Activated naive CD8-positive, alpha-beta T cell treated with anti-CD3 and anti-CD28 coated beads, Interleukin-2, amount 50 U/mL, for 24 hours (primary cell): ENCODE results near the gene STPG2.
"Not testable (repeated sequence)": the region's sequence is repeated elsewhere in the genome, so short reads cannot be mapped to it uniquely, and the experiment has no call there.

Experiments
- ATAC-seq: fragments of 150-1000 bp; cut with Tn5 transposase; one replicate; pipeline ENCODE4 v1.10.0; 2021
- DNase-seq: peaks from one replicate; pipeline ENCODE4 v3.0.0; 2021
- H3K27ac Mint-ChIP-seq: one replicate; pipeline ENCODE4 v1.8.0; 2021; ENCODE audit warnings: mild to moderate bottlenecking, mixed read lengths
- H3K27me3 Mint-ChIP-seq: one replicate; pipeline ENCODE4 v1.8.0; 2021; ENCODE audit warnings: mixed read lengths
- H3K36me3 Mint-ChIP-seq: one replicate; pipeline ENCODE4 v1.8.0; 2021; ENCODE audit warnings: low read depth, mixed read lengths
- H3K4me1 Mint-ChIP-seq: one replicate; pipeline ENCODE4 v1.8.0; 2021; ENCODE audit warnings: mixed read lengths
- H3K4me3 Mint-ChIP-seq: one replicate; pipeline ENCODE4 v1.8.0; 2021; ENCODE audit warnings: mild to moderate bottlenecking, moderate library complexity, mixed read lengths
- H3K9me3 Mint-ChIP-seq: one replicate; pipeline ENCODE4 v1.8.0; 2021; ENCODE audit warnings: mixed read lengths

Gene STPG2

GRCh38 chr4:97633831-97634230, 509.4 kb downstream of the STPG2 start:
- H3K27me3 Mint-ChIP-seq, ATAC-seq, H3K27ac Mint-ChIP-seq: not testable (repeated sequence)

GRCh38 chr4:97627750-97628149, 515.5 kb downstream of the STPG2 start:
- ATAC-seq = no peak
- H3K36me3 Mint-ChIP-seq = no peaks in the 10 kb centered on the region
- H3K9me3 Mint-ChIP-seq = peaks cover 25% of the 10 kb centered on the region
- H3K27me3 Mint-ChIP-seq = no peaks in the 10 kb centered on the region
- H3K4me1 Mint-ChIP-seq = no peaks in the 10 kb centered on the region
- no peak for DNase-seq
- no peak overlapping the region for H3K4me3 Mint-ChIP-seq
- no peak overlapping the region for H3K27ac Mint-ChIP-seq

More at GRCh38 chr4:97633831-97634230, 509.4 kb downstream of the STPG2 start:
- H3K4me3 Mint-ChIP-seq, H3K36me3 Mint-ChIP-seq, H3K9me3 Mint-ChIP-seq, H3K4me1 Mint-ChIP-seq, DNase-seq: not testable (repeated sequence)

- H3K4me3 Mint-ChIP-seq = no peak overlapping the region
- H3K27ac Mint-ChIP-seq = no peak overlapping the region
- H3K36me3 Mint-ChIP-seq = no peaks in the 10 kb centered on the region
- no peak for DNase-seq
- no peaks in the 10 kb centered on the region for H3K27me3 Mint-ChIP-seq
- ATAC-seq = no peak
- peaks cover 34% of the 10 kb centered on the region for H3K9me3 Mint-ChIP-seq
- H3K4me1 Mint-ChIP-seq = no peaks in the 10 kb centered on the region
These were observed 519.1 kb downstream of the STPG2 start for GRCh38 chr4:97624204-97624603.

- H3K36me3 Mint-ChIP-seq = no peaks in the 10 kb centered on the region
These were observed 537.3 kb downstream of the STPG2 start for GRCh38 chr4:97605932-97606331.

GRCh38 chr4:97593248-97593647, 550.0 kb downstream of the STPG2 start:
- ATAC-seq (peak; percentile 15), DNase-seq (no peak)
- Mint-ChIP-seq H3K27me3 (no peaks in the 10 kb centered on the region), H3K4me3 (no peak overlapping the region), H3K36me3 (no peaks in the 10 kb centered on the region), H3K27ac (no peak overlapping the region), H3K4me1 (no peaks in the 10 kb centered on the region), H3K9me3 (peaks cover 30% of the 10 kb centered on the region)

More at GRCh38 chr4:97605932-97606331, 537.3 kb downstream of the STPG2 start:
- Mint-ChIP-seq H3K27ac (no peak overlapping the region), H3K9me3 (peaks cover 7% of the 10 kb centered on the region), H3K27me3 (no peaks in the 10 kb centered on the region), H3K4me3 (no peak overlapping the region), H3K4me1 (no peaks in the 10 kb centered on the region)
- DNase-seq (no peak), ATAC-seq (no peak)

- Mint-ChIP-seq H3K27ac (no peak overlapping the region), H3K36me3 (no peaks in the 10 kb centered on the region), H3K9me3 (peaks cover 12% of the 10 kb centered on the region), H3K4me1 (no peaks in the 10 kb centered on the region), H3K4me3 (no peak overlapping the region), H3K27me3 (no peaks in the 10 kb centered on the region)
- ATAC-seq = no peak
- DNase-seq = no peak
These were observed 553.0 kb downstream of the STPG2 start for GRCh38 chr4:97590266-97590665.

- no peak for DNase-seq
- no peak overlapping the region for H3K27ac Mint-ChIP-seq
- no peaks in the 10 kb centered on the region for H3K36me3 Mint-ChIP-seq
- H3K27me3 Mint-ChIP-seq = no peaks in the 10 kb centered on the region
- H3K4me1 Mint-ChIP-seq = no peaks in the 10 kb centered on the region
- peaks cover 11% of the 10 kb centered on the region for H3K9me3 Mint-ChIP-seq
- ATAC-seq = no peak
- no peak overlapping the region for H3K4me3 Mint-ChIP-seq
These were observed 553.6 kb downstream of the STPG2 start for GRCh38 chr4:97589481-97590196.

- H3K36me3 Mint-ChIP-seq = no peaks in the 10 kb centered on the region
- H3K4me3 Mint-ChIP-seq = no peak overlapping the region
- H3K27me3 Mint-ChIP-seq = no peaks in the 10 kb centered on the region
- H3K9me3 Mint-ChIP-seq = no peaks in the 10 kb centered on the region
- ATAC-seq (no peak), DNase-seq (no peak)
- H3K4me1 Mint-ChIP-seq = no peaks in the 10 kb centered on the region
- H3K27ac Mint-ChIP-seq = no peak overlapping the region
These were observed 555.4 kb downstream of the STPG2 start for GRCh38 chr4:97587912-97588311.

GRCh38 chr4:97585274-97585673, 558.0 kb downstream of the STPG2 start:
- Mint-ChIP-seq H3K9me3 (no peaks in the 10 kb centered on the region), H3K4me1 (no peaks in the 10 kb centered on the region), H3K27ac (no peak overlapping the region), H3K4me3 (no peak overlapping the region), H3K27me3 (no peaks in the 10 kb centered on the region), H3K36me3 (no peaks in the 10 kb centered on the region)
- ATAC-seq (no peak), DNase-seq (no peak)

GRCh38 chr4:97582890-97583289, 560.4 kb downstream of the STPG2 start:
- no peaks in the 10 kb centered on the region for H3K36me3 Mint-ChIP-seq
- no peaks in the 10 kb centered on the region for H3K4me1 Mint-ChIP-seq
- DNase-seq (no peak), ATAC-seq (no peak)
- no peak overlapping the region for H3K27ac Mint-ChIP-seq
- no peak overlapping the region for H3K4me3 Mint-ChIP-seq
- no peaks in the 10 kb centered on the region for H3K27me3 Mint-ChIP-seq
- no peaks in the 10 kb centered on the region for H3K9me3 Mint-ChIP-seq

GRCh38 chr4:97577004-97577403, 566.3 kb downstream of the STPG2 start:
- H3K36me3 Mint-ChIP-seq = no peaks in the 10 kb centered on the region
- no peaks in the 10 kb centered on the region for H3K4me1 Mint-ChIP-seq
- H3K27ac Mint-ChIP-seq = no peak overlapping the region
- H3K9me3 Mint-ChIP-seq = peaks cover 4% of the 10 kb centered on the region
- no peak for ATAC-seq
- H3K4me3 Mint-ChIP-seq = no peak overlapping the region
- no peak for DNase-seq
- H3K27me3 Mint-ChIP-seq = no peaks in the 10 kb centered on the region

- Mint-ChIP-seq H3K9me3 (peaks cover 14% of the 10 kb centered on the region), H3K27me3 (no peaks in the 10 kb centered on the region), H3K36me3 (no peaks in the 10 kb centered on the region), H3K27ac (no peak overlapping the region), H3K4me1 (no peaks in the 10 kb centered on the region), H3K4me3 (no peak overlapping the region)
- ATAC-seq (no peak), DNase-seq (no peak)
These were observed 583.3 kb downstream of the STPG2 start for GRCh38 chr4:97560009-97560408.

GRCh38 chr4:97558204-97558778, 585.0 kb downstream of the STPG2 start:
- H3K27me3 Mint-ChIP-seq = no peaks in the 10 kb centered on the region
- H3K9me3 Mint-ChIP-seq = peaks cover 14% of the 10 kb centered on the region

GRCh38 chr4:97550637-97551036, 592.6 kb downstream of the STPG2 start:
- ATAC-seq, H3K4me1 Mint-ChIP-seq, H3K4me3 Mint-ChIP-seq, DNase-seq, H3K36me3 Mint-ChIP-seq, H3K27me3 Mint-ChIP-seq, H3K27ac Mint-ChIP-seq: not testable (repeated sequence)
- peaks cover 23% of the 10 kb centered on the region for H3K9me3 Mint-ChIP-seq

More at GRCh38 chr4:97558204-97558778, 585.0 kb downstream of the STPG2 start:
- no peak overlapping the region for H3K27ac Mint-ChIP-seq
- no peaks in the 10 kb centered on the region for H3K4me1 Mint-ChIP-seq
- ATAC-seq = no peak
- DNase-seq = no peak
- no peak overlapping the region for H3K4me3 Mint-ChIP-seq
- H3K36me3 Mint-ChIP-seq = no peaks in the 10 kb centered on the region

GRCh38 chr4:97548943-97549583, 594.2 kb downstream of the STPG2 start:
- no peak for ATAC-seq
- no peak for DNase-seq
- no peaks in the 10 kb centered on the region for H3K4me1 Mint-ChIP-seq
- H3K4me3 Mint-ChIP-seq = no peak overlapping the region
- H3K9me3 Mint-ChIP-seq = peaks cover 17% of the 10 kb centered on the region
- no peaks in the 10 kb centered on the region for H3K27me3 Mint-ChIP-seq
- peaks cover 3% of the 10 kb centered on the region for H3K36me3 Mint-ChIP-seq
- H3K27ac Mint-ChIP-seq = no peak overlapping the region
